Measurements from ENCODE around the gene ZNF669.

ZNF669 gene

DNA sequence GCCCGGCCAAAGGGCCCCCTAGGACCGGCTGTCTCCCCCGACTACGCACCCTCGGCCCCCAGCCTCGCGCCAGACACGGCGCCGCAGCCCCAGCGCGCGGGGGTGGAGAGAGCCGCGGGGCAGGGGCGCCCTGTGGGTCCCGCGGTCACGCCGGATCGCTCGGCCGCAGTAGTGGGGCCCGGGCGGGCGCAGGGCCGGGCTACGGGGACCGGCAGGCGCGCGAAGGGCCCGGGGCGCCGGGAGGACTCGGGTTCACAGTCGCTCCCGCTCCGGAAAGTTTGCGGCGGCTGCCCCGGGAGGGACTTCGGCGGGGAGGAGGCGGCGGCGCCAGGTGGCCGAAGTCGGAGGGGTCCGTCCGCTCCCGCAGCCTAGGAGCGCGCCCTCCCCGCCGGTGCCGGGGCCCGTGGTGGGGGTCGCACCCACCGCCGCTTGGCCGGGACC is 7.1 kb upstream of the ZNF669 start:
- peak in 2 of 3 donors; percentile 24 to 46 for DNase-seq

DNA sequence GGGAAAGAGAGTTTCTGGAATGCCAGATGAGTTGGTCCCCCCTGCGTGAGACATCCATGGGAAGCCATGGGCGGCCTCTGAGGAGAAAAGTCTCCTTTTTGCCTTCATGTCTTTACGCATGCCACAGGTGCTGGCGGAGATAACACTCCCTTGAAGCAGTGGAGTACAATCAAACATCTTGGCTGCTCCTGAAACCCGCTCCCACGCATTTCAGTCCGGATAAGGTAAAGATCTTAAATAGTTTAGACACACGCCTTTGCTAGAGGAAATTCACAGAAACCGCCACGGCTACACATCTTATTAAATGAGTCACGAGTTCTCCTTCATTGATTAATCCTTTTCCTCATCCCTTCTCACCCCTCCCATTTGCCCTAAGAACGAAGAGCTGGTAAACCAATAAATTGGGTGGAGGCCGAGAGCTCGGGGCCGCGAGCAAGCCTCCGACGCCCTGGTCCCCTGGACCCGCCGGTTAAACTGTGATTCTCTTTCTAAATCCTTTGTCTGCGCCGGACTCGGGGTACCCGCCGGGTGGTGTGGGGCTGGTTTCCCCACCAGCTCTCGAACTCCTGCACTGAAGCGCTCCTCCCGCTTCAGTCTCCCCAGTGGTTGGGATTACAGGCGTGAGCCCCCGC is 6.6 kb upstream of the ZNF669 start:
- no peak for DNase-seq

DNA sequence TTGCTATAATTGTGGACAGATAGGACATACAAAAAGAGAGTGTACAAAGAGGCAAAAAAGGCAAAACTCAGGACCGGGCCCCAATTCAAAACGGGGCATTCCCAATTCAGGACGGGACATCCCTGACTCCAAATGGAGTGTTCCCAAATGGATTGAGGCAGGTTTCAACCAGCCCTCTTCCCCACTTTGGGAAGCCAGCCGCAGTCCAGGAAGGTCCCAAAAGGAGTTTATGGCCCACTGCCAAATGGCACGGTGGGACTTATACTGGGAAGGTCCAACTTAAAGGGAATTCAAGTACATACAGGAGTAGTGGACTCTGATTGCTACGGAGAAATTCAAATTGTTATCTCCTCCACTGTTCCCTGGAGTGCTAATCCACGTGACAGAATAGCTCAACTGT is 3.5 kb upstream of the ZNF669 start:
- no peak for DNase-seq

DNA sequence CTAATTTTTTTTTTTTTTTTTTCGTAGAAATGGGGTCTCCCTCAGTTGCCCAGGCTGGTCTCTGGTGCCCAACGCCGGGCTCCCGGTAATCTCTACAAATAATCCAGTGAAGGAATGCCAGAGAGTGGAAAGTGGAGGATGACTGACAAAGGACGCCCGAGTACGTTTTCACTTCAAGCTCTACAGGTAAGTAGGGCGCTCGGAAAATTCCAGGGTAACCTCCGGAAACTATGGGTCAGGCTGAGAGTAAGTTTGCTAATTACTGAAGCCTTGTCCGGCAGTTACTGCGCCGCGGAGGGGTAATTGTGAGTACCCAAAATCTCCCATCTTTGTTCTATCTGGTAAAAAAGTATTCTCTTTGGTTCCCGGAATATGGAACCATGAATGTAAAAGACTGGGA is 1.8 kb upstream of the ZNF669 start:
- no peak for DNase-seq

DNA sequence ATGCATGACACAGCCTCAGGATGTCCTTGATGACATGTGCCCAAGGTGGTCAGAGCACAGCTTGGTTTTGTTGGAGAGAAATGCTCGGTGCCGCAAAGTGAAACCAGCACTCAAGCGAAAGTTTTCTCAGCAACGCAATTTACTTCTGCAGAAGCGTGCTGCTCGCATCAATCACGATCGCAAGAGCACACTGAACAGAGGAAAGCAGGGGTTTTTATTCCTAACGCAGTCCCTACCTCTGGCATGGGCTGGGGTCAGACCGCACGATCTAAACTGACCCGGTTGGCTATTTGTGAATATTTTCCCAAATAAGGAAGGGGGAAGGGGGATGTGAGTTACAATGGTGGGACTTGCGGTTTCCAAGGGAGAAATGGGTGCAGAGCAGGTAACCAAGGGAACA is 809 bp upstream of the ZNF669 start:
- no peak for DNase-seq

DNA sequence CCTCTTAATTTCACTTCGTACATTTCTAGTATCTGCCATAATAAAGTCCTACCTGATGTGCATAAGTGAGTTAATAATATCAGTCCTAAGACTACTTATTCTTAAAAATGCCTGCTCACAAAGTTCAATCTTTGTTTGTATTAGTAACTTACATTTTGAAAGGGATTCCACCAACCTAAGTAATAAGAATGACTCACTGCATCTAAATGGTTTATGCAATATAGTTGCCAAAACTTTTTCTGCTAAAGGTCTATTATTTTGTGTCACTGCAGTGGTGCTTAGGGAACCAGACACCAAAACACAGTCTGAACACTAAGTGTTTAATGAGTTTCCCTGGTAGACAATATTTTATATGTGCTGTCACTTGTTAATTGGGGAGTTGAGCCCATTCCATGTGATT is 1.8 kb downstream of the ZNF669 start:
- peak in 1 of 3 donors; percentile 16 for DNase-seq

DNA sequence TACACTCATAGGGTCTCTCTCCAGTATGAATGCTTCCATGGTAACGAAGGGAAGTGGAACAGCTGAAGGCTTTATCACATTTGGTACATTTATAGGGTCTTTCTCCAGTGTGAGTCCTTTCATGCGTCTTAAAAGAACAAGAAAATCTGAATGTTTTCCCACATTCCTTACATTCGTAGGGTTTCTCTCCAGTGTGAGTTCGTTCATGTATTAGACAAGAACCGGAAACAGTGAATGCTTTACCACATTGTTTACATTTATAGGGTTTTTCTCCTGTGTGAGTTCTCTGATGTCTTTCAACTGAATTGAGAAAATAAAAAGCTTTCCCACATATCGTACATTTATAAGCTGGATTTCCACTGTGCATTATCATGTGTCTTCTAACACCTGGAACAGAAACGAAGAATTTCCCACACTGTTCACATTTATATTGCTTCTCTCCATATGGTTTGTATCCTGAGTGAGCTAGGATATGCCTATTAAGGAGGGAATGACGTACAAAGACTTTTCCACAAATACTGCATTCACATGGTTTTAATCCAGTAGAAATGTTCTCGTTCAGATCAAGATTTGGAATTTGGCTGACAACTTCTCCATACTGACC is 3.4 kb downstream of the ZNF669 start:
- DNase-seq: no peak

DNA sequence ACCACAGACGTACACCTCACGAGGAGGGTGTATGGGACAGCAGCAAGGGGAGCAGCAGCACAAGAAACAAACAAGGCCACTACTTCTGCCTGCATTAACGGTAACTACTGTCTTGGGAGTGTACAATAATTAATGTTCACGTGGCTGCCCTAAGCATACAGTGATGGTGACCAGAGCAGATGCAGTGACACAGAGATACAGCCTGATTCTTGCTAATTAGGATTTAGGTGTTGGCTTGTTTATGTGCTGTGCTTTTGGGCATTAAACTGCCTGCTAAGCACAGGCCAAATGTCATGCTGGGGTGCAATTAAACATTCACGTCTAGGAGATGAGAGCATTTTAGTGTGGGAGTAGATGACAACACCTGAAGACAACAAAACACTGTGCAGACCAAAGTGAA is 7.2 kb downstream of the ZNF669 start:
- no peak for DNase-seq

DNA sequence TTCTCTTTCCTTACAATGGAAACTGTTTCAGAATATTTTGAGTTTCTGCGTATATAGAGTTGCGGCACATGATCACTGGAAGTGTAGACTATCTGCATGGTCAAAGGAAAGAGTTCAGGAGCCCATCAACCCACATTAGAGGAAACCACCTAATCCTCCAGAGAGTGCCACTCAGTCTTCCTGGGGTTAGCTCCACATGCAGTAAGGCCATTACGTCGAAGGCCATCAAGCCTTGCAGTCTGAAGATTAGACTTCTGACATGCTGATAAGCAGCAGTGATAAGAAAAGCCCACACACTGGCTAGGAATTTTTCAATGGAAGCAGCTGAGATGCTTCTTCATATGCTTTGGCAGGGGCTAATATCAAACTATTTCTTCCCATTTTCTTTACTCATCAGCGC is 7.6 kb downstream of the ZNF669 start:
- no peak for DNase-seq

DNA sequence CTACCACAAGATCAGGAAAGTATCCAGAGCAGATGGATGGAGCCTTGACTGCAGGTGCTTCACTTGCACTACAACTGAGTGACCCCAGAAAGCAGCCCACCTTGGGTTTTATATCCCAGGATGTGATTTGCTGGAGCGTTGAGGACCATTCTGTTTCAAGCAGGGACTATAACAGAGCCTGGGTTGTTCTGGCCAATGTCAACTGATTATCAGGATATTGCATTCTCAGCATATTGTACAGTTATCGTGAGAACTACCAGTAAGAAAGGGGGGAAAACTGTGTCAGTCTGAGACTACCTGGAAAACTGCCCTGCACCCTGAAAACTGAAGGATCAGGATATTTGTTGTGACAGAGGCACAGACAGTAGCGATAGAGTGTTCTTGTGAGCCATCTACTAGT is 8.0 kb downstream of the ZNF669 start:
- DNase-seq: no peak

DNA sequence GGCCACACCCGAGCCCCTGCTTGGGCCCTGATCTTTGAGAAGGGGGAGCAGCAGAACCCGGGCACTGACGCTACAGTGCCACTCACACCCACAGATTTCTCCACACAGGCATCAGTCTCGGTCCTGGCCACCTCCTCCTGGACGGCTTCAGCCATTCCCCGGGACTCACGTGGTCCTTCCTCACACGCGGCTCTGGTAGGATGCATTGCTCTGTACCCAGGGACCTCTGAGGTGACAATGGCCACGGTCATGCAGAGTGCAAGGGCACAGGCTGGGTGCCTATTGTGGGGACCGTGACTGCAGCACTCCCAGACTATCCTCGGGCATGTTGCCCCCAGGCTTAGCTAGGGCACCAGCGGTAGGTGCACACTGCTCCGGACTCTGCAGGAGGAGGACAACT is 13.7 kb downstream of the ZNF669 start:
- no peak for DNase-seq

DNA sequence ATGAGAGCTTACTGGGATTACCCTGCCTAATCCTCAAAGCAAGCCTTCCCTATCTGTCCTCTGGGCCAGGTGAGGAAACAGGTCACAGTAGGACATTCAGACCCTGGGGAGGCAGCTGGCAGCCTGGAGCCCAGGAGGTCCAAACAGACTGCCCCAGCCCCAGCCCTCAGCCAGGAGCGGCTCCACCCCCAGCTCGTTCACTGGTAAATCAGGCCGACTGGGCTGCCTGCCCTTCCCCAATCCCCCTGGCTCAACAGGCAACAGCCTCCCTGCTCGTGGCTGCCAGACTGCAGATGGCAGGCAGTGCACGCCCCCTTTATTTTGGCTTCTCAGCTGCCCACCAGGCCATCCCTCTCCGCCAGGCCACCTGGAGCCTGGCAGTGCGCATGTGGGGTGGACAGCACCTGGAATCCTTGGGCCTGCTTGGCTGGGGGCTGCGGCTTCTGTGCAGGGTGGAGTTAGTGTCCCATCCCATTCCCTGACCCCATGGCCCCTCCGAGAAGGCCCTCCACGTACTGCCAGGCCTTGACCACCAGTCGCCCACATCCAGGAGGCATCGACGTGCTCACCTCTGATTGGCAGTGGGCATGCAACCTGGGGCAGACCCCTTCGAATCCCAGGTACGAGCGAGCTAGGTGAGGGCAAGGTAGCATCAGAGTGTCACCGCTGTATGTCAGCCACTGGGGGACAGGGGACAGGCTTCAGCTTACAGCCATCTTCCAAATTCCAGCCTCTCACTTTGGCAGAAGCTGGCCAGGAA is 14.4 kb downstream of the ZNF669 start:
- DNase-seq: no peak

DNA sequence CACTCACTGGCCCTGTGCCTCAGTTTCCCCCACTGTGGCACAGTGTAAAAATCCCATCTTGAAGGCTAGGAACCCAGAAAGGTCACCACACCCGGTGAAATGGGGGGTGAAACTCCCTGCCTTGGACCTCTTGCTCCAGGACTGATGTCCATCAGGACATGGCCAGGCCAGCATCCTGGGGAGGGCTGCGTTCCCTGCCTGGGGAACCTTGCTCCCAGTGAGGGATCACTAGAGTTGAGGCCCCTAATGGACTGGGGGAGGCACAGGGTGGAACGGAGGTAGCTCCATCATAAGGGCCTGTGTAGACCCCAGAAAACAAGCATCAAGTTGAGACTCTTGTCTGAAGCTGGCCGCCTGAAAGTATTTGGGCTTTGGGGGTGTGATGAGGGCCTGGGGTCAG is 15.2 kb downstream of the ZNF669 start:
- no peak for DNase-seq

DNA sequence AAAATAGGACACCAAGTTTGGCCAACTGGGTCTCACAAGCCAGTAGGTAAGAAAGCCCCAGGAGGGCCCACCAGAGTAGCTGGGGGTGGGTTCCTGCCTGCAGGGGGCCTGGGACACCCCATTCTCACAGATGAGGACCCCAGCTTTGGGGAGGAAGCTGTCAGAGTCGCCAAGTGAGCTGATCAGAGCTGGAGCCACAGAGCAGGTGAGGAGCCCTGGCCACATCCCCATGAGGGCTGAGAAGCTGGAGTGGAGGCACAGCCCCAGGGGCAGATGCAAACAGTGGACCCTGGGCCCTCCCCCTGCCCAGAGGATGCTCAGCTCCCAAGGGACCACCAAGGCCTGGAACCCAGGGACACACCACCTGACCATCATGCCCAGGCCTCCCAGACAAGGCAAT is 16.9 kb downstream of the ZNF669 start:
- no peak for DNase-seq

DNA sequence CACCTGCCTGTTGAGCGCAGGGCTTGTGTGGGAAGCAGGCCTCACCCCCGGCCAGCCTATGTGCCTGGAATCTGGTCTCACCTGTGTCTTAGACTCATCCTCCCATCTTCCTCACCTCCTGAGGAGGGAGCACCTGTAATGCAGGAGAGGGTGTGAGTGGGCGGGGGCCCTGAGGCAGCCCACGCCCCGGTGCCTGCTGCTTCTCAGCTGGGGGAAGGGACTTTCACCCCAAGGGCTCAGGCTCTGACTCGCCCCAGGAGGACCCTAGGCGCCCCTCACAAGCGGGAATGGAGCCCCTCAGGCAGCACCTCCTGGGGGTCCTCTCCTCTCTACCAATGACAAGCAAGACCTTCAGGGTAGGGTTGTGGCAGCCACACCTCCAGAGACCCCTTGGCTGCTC is 18.8 kb downstream of the ZNF669 start:
- DNase-seq: no peak

DNA sequence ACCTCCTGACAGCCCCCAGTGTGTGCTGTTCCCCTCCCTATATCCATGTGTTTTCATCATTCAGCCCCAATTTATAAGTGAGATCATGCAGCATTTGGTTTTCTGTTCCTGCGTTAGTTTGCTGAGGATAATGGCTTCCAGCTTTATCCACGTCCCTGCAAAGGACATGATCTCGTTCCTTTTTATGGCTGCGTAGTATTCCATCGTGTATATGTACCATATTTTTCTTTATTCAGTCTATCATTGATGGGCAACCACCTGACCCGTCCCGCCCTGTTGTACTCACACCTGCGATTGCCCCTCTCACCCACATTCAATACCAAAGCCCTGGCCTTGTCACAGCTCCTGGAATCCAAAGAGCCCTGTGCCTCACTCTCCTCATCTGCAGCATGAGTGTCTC is 19.4 kb downstream of the ZNF669 start:
- DNase-seq: no peak

DNA sequence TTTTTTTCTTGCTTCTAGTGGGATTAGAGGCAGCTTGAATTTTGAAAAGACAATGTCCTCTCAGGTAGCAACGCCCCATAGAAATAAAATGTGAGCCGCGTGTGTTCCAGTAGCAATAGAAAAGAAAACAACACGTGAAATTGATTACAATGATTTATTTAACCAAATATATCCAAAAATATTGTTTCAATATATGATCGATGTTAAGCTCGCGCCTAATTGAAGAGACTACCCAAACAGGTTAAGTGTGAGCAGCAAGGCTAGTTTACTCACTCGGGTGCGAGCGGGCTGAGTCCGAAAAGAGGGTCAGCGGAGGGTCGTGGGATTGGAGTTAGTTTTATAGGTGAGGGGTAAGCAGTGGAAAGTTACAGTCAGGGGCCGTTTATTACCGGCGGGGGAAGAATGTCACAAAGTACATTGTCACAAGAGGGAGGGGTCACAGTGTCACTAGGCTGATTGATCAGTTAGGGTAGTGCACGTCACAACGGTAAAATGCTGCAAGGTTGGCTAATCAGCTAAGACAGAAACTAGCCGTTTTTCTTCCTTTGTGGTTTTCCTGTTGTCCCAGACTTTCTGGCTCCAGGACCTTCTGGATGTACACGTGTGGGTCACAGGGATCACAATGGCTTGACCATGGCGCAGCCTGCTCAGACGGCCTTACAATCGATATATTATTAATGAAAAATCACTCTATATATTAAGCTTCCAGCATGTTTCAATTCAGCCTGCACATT is 24.8 kb downstream of the ZNF669 start:
- DNase-seq: peak in 1 of 3 donors; percentile 21

DNA sequence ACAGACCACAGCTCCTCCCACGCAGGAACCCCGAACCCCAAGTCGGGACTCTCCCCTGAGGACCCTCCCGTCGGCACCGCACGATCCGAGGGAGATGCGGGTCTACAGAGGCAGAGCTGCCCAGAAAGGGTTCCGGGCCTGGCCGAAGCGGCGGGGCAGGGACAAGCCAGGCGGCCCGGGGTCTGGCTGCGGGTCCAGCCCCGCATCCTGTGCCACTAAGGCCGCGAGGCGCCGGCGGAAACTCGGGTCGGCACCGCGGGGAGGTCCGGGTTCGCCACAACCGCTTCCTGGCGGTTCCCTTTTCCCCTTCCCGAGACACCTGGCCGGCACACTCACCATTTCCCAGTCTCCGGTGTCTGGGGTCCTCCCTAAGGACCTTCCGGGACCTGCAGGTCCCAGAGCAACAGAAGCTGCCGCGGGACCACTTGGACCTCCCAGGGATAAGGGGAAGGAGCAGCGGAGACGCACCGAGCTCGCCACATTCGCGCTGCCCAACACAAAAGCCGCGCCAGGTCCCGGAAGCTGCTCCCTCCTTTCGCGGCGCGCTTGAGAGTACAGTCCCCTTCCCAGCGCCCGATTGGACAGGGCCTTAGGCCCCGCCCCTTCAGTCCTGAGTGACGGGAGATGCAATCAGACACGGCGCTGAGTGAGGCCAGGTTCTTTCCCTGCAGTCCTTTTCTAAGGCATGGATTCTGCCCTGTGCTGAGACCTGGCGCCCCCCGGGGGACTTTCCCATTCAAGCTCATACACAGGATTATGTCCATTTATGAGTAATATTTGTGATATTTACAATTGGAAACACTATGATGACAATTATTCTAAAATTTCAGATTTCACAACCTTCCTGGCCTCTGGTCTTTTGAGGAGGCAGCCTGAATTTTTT is 25.7 kb downstream of the ZNF669 start, which contains the start of gene ZNF670:
Gene ZNF670, minus strand, starts transcription at position 554 of the 883 bp plus-strand sequence. Its CDS starts 215 bp downstream, at position 339.
- DNase-seq: peak; percentile 97 to 98 (median 97)

DNA sequence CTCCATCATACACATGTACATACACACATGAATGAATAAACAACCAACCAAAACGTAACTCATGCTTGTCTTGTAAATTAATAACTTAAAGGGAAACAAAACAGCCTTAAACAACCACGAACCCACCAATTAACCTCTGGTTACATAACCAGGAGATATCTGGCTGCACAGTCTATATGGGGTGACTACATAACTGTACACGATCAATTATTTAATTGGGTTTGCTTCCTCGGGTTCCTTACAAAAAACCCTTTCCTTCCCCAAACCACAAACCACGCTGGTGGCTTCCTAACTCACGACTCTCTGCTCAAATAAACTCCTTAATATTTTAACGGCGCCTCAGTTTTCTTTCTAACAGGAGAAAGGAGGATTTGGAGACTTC is 26.3 kb downstream of the ZNF669 start:
- DNase-seq: peak in 2 of 3 donors; percentile 30 to 31

DNA sequence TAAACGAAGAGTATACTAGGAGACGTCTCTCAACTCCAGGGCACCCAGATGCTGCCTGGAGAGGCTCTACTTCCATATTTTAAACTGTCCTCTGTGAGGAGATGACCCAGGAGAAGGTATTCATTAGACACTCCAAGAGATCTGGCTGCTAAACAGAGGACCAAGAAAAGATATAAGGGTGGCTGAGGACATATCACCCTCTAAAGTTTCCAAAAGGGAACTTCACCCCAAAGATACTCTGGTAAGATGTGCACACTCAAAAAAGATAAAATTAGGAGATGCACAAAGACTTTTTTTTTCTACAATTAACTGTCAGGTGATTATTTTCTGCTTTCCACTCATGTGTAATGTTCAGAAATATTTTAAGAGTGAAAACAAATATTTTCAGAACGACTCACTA is 26.9 kb downstream of the ZNF669 start:
- peak in 1 of 3 donors; percentile 18 for DNase-seq

DNA sequence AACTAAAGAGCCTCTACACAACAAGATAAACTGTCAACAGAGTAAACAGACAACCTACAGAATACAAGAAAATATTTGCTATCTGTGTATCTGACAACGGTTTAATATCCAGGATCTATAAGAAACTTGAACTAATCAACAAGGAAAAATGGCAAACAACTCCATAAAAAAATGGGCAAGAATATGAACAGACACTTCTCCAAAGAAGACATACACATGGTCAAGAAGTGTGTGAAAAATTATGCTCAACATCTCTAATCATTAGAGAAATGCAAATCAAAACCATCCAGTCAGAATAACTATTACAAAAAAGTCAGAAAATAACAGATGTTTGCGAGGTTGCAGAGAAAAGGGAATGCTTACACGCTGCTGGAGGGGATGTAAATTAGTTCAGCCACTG is 33.5 kb downstream of the ZNF669 start:
- no peak for DNase-seq

DNA sequence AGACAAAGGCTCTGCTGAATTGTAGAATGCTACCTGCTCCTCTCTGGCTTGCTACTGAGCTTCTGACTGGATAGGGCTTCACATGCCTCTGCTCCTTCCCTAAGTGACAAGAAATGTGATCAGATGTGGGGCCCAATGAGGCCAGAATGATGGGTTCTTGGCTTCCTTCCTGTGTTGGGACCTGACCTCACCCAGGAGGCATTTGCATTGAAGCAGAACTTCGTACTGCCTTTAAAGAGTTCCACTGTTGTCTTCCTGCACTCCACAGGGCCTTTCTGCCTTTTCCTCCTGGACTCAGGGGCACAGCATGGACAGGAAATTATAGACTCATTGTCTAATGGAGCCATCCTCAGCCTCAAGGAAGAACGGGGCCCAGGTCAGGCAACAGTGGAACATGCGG is 39.9 kb downstream of the ZNF669 start:
- no peak for DNase-seq
